LNCaP clone FGC (cell line): Measurements from ENCODE around the gene GORAB.

Experiments
- DNase-seq: peaks from one replicate; pipeline ENCODE4 v3.0.0-alpha.2; 2011; ENCODE audit warnings: low read depth
- H3K4me3 ChIP-seq: 2 replicates; pipeline ENCODE4 v1.5.1; 2011; ENCODE audit warnings: mild to moderate bottlenecking, low read depth, low read length, control low read depth
- TF ChIP-seq, protein P1 (sequence below): IDR thresholded peaks from 2 replicates; pipeline ENCODE4 v1.5.1; 2012; ENCODE audit warnings: mild to moderate bottlenecking; ENCODE audit not compliant: control insufficient read depth, insufficient read depth; ENCODE audit errors: extremely low read depth

Gene GORAB

DNA sequence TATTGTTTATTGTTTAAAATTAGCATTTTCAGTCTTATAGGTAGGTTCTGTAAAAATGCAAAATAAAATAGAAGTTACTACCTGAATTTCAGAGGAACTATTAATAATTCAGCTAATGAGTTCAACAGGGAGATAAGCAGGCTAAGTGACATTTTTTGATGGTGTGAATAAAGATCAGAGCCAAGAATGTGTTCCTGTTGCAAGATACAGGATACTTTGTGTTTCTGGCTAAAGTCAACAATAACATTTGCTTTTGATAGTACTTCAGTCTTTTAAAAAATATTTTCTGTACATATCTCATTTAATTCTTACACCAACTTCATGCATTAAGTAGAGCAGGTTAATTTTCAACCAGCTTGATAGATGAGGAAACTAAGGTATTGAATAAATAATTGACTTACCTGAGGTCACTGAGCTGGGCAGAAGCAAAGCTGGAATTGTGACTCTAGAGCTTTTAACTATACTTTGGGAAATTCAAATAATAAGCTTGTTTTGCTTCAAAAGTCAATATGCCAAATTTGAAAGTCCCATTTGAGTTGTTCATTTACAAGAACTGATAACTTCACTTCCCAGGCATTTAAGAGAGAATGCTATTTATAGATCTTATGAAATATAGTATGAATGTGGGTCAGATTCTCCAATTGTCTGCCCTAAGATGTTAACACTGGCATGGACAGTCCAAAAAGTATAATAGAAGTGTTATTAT is 6.0 kb downstream of the GORAB start:
- H3K4me3 ChIP-seq, result no peak overlapping the region

DNA sequence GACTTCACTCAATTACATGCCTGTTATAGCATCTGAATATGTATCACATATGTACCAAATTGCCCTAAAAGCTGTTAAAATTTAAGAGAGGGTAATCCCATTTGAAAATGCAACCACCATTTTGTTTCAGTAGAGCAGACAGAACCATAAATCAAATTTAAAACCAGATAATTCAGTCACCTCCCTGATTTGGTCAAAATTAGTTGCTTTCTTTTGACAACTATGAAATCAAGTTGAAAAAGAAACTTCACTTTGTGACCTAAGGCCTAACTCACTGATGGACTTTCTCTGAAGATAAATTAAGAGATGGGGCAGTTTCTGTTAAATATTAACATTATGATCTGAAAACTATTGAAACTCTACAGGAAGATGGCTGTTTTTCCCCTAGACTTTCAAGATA is 6.7 kb downstream of the GORAB start:
- DNase-seq, result no peak
- no peak overlapping the region for H3K4me3 ChIP-seq
- TF ChIP-seq, protein P1, sequence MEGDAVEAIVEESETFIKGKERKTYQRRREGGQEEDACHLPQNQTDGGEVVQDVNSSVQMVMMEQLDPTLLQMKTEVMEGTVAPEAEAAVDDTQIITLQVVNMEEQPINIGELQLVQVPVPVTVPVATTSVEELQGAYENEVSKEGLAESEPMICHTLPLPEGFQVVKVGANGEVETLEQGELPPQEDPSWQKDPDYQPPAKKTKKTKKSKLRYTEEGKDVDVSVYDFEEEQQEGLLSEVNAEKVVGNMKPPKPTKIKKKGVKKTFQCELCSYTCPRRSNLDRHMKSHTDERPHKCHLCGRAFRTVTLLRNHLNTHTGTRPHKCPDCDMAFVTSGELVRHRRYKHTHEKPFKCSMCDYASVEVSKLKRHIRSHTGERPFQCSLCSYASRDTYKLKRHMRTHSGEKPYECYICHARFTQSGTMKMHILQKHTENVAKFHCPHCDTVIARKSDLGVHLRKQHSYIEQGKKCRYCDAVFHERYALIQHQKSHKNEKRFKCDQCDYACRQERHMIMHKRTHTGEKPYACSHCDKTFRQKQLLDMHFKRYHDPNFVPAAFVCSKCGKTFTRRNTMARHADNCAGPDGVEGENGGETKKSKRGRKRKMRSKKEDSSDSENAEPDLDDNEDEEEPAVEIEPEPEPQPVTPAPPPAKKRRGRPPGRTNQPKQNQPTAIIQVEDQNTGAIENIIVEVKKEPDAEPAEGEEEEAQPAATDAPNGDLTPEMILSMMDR, result no peak

More for the DNA sequence above, 6.0 kb downstream of the GORAB start:
- no peak for DNase-seq
- TF ChIP-seq, protein P1, result no peak

DNA sequence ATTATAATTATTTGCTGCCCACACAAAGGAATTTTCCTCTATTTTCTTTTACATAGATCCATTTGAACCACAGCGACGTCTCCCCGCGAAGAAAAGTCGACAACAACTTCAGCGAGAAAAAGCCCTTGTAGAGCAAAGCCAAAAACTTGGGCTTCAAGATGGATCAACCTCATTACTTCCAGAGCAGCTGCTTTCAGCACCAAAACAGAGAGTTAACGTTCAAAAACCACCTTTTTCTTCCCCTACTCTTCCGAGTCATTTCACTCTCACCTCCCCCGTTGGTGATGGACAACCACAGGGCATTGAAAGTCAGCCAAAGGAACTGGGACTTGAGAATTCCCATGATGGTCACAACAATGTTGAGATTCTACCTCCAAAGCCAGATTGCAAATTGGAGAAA is 7.2 kb downstream of the GORAB start:
- TF ChIP-seq, protein P1, result no peak
- no peak for DNase-seq
- no peak overlapping the region for H3K4me3 ChIP-seq

DNA sequence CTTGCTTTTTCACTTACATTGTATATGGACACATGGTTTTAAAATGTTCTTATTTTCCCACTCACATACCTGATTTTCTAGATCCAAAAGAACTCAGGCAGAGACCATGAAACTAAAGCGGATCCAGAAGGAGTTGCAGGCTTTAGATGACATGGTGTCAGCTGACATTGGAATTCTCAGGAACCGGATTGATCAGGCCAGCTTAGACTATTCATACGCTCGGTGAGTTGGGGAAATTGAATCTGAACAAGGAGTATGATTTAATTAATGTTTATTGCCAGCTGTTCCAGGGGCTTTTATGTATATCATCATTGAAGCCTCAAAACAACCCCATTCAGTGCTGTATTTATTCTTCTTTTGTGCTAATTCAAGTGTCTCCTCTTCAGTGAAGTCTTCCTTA is 12.7 kb downstream of the GORAB start:
- H3K4me3 ChIP-seq, result no peak overlapping the region
- TF ChIP-seq, protein P1, result no peak
- no peak for DNase-seq

DNA sequence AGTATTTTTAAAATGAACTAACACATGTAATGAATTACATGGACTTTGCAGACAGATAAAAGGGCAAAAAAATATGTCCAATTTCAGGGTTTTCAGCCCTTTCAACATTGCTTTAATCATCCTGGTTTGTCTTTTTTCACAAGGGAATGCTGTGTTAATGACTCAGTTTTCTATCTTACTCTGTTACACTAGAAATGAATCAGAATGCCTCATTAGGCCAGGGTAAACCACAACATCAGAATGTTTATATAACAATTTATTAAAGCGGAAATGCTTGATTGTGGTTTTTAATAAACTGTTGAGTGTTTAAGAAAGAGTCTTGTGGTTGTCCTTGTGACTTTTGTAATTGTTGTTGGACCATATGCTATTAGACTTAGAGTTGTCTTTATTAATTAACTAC is 13.5 kb downstream of the GORAB start:
- no peak for DNase-seq
- TF ChIP-seq, protein P1, result no peak
- H3K4me3 ChIP-seq, result no peak overlapping the region

DNA sequence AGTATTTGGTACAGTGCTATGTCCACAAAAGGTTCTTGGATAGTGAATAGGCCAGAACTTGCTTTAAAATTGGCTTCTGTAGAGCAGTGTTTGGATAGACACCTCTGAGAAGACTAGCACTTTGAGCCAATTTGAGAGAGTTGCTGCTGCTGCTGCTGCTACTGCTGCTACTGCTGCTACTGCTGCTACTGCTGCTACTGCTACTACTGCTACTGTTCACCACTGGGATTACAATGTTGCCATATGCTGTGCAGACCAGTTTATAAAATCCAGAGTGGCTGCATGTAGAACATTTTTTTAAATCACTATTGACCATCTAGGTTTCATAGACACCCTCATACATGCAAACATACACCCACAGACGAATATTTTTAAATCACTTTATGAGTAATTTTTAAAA is 15.3 kb downstream of the GORAB start:
- TF ChIP-seq, protein P1, result no peak
- DNase-seq, result no peak
- no peak overlapping the region for H3K4me3 ChIP-seq

DNA sequence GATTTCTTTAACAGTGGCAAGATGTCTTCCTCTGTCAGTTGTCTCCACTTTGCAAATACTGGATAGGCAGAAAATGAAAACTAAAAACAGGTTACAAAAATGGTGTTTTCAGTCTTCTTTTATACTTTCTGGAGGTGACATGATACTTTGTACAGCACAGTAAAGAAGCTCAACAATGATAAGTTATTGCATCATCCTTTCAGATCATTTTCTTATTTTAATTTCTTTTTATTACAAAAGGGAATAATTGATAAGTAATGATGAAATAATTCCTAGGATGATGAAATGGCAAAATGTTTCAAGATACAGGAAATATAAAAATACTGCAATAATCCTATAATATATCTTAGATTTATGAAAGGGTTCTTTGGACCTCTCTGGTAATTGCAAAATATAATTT is 16.5 kb downstream of the GORAB start:
- no peak for DNase-seq
- no peak overlapping the region for H3K4me3 ChIP-seq
- TF ChIP-seq, protein P1, result no peak
